ENCODE results near the gene EGFLAM.

Gene EGFLAM

GRCh38 chr5:38347896-38348295, 89.5 kb downstream of the EGFLAM start:
- peaks cover 61% of the 10 kb centered on the region for H3K36me3 ChIP-seq
- no peak overlapping the region for H3K4me3 ChIP-seq (ENCODE audit: low read depth, low read length)
- TF ChIP-seq CTCF (IDR thresholded peaks at IDR 0.05; ENCODE audit: low read depth, low read length): no peak
- no peak for DNase-seq
- no peaks in the 10 kb centered on the region for H3K27me3 ChIP-seq (ENCODE audit: insufficient read depth, low read depth, severe bottlenecking)
- H3K27ac ChIP-seq: no peak overlapping the region
- no peaks in the 10 kb centered on the region for H3K9me3 ChIP-seq (ENCODE audit: severe bottlenecking)

GRCh38 chr5:38360323-38361061, 102.1 kb downstream of the EGFLAM start:
- no peak overlapping the region for H3K27ac ChIP-seq
- no peak for TF ChIP-seq CTCF (IDR thresholded peaks at IDR 0.05; ENCODE audit: low read depth, low read length)
- DNase-seq: no peak
- H3K4me3 ChIP-seq (ENCODE audit: low read depth, low read length): no peak overlapping the region
- H3K36me3 ChIP-seq: peaks cover 38% of the 10 kb centered on the region
- no peaks in the 10 kb centered on the region for H3K27me3 ChIP-seq (ENCODE audit: insufficient read depth, low read depth, severe bottlenecking)
- H3K9me3 ChIP-seq (ENCODE audit: severe bottlenecking): no peaks in the 10 kb centered on the region

GRCh38 chr5:38362713-38363112, 104.4 kb downstream of the EGFLAM start:
- Histone ChIP-seq H3K27me3 (ENCODE audit: insufficient read depth, low read depth, severe bottlenecking) (no peaks in the 10 kb centered on the region), H3K27ac (no peak overlapping the region), H3K9me3 (ENCODE audit: severe bottlenecking) (no peaks in the 10 kb centered on the region), H3K4me3 (ENCODE audit: low read depth, low read length) (no peak overlapping the region), H3K36me3 (peaks cover 25% of the 10 kb centered on the region)
- no peak for TF ChIP-seq CTCF (IDR thresholded peaks at IDR 0.05; ENCODE audit: low read depth, low read length)
- no peak for DNase-seq

- Histone ChIP-seq H3K27me3 (ENCODE audit: insufficient read depth, low read depth, severe bottlenecking) (no peaks in the 10 kb centered on the region), H3K9me3 (ENCODE audit: severe bottlenecking) (no peaks in the 10 kb centered on the region), H3K4me3 (ENCODE audit: low read depth, low read length) (no peak overlapping the region), H3K36me3 (peaks cover 24% of the 10 kb centered on the region), H3K27ac (peak overlapping the region; percentile 66)
- no peak for DNase-seq
- no peak for TF ChIP-seq CTCF (IDR thresholded peaks at IDR 0.05; ENCODE audit: low read depth, low read length)
These were observed 106.5 kb downstream of the EGFLAM start for GRCh38 chr5:38364825-38365224.

GRCh38 chr5:38367410-38367809, 109.1 kb downstream of the EGFLAM start:
- TF ChIP-seq CTCF (IDR thresholded peaks at IDR 0.05; ENCODE audit: low read depth, low read length): no peak
- Histone ChIP-seq H3K27me3 (ENCODE audit: insufficient read depth, low read depth, severe bottlenecking) (no peaks in the 10 kb centered on the region), H3K4me3 (ENCODE audit: low read depth, low read length) (no peak overlapping the region), H3K27ac (no peak overlapping the region), H3K36me3 (peaks cover 38% of the 10 kb centered on the region), H3K9me3 (ENCODE audit: severe bottlenecking) (no peaks in the 10 kb centered on the region)
- DNase-seq: no peak

GRCh38 chr5:38367966-38368365, 109.6 kb downstream of the EGFLAM start:
- Histone ChIP-seq H3K36me3 (peaks cover 39% of the 10 kb centered on the region), H3K9me3 (ENCODE audit: severe bottlenecking) (no peaks in the 10 kb centered on the region), H3K4me3 (ENCODE audit: low read depth, low read length) (no peak overlapping the region), H3K27ac (no peak overlapping the region), H3K27me3 (ENCODE audit: insufficient read depth, low read depth, severe bottlenecking) (no peaks in the 10 kb centered on the region)
- TF ChIP-seq CTCF (IDR thresholded peaks at IDR 0.05; ENCODE audit: low read depth, low read length): no peak
- no peak for DNase-seq
